Renal pelvis (tissue), 12 donors: ENCODE measurements around the gene SESN1. TPM values are rescaled to one million over a fixed set of nuclear protein-coding genes. Genes with fewer than 3 reads are reported as not detected.
A peak's percentile ranks its signal among the peaks of the same experiment; 100 is the strongest.
"Not testable (repeated sequence)": the region's sequence is repeated elsewhere in the genome, so short reads cannot be mapped to it uniquely, and the experiment has no call there.

Experiments
- DNase-seq: peaks from one replicate; pipeline ENCODE4 v3.0.0-alpha.2; 2013
- long read RNA-seq, 16 experiments: transcript quantifications; one replicate each; lab custom pipeline, GENCODE V29; 2026
- polyA plus RNA-seq, 3 donors: library from polyadenylated mRNA; unstranded; fragments of 120-200 nt; gene quantifications; one replicate each; pipeline ENCODE4 v1.2.1, GENCODE V29; 2013; ENCODE audit not compliant: insufficient read length in 3 of 3

SESN1 gene
- 10 to 100 TPM; 22.5 to 26.5 (median 23.2) TPM for polyA plus RNA-seq
- long read RNA-seq, donor 1, transcript SESN1-202 (10 exons, 2,676 nt): major isoform, 7 of 17 reads
- long read RNA-seq, donor 1, partial matches to known transcripts: 10 of 17 reads
- long read RNA-seq, donor 1, other reads (novel, unspliced or antisense): 0 of 17 reads
- long read RNA-seq, donor 2, partial matches to known transcripts: 16 of 23 reads
- long read RNA-seq, donor 2, other reads (novel, unspliced or antisense): 0 of 23 reads
- long read RNA-seq, donor 3, partial matches to known transcripts: 7 of 9 reads
- long read RNA-seq, donor 3, other reads (novel, unspliced or antisense): 0 of 9 reads
- long read RNA-seq, donor 4, partial matches to known transcripts: 14 of 18 reads
- long read RNA-seq, donor 4, other reads (novel, unspliced or antisense): 0 of 18 reads
- long read RNA-seq, donor 5, partial matches to known transcripts: 0 of 1 reads
- long read RNA-seq, donor 5, other reads (novel, unspliced or antisense): 0 of 1 reads
- long read RNA-seq, donor 6, partial matches to known transcripts: 11 of 11 reads
- long read RNA-seq, donor 6, other reads (novel, unspliced or antisense): 0 of 11 reads
- long read RNA-seq, donor 7, transcript SESN1-202 (10 exons, 2,676 nt): major isoform, 5 of 6 reads
- long read RNA-seq, donor 7, partial matches to known transcripts: 0 of 6 reads
- long read RNA-seq, donor 7, other reads (novel, unspliced or antisense): 0 of 6 reads
- long read RNA-seq, donor 8, partial matches to known transcripts: 0 of 1 reads
- long read RNA-seq, donor 8, other reads (novel, unspliced or antisense): 0 of 1 reads
- long read RNA-seq, donor 9, partial matches to known transcripts: 16 of 23 reads
- long read RNA-seq, donor 9, other reads (novel, unspliced or antisense): 0 of 23 reads
- long read RNA-seq, donor 10, partial matches to known transcripts: 39 of 44 reads
- long read RNA-seq, donor 10, other reads (novel, unspliced or antisense): 0 of 44 reads
- long read RNA-seq, donor 11, partial matches to known transcripts: 19 of 24 reads
- long read RNA-seq, donor 11, other reads (novel, unspliced or antisense): 0 of 24 reads
- long read RNA-seq, donor 12, partial matches to known transcripts: 28 of 34 reads
- long read RNA-seq, donor 12, other reads (novel, unspliced or antisense): 0 of 34 reads
- long read RNA-seq, donor 13, partial matches to known transcripts: 0 of 1 reads
- long read RNA-seq, donor 13, other reads (novel, unspliced or antisense): 0 of 1 reads
- long read RNA-seq, donor 14, partial matches to known transcripts: 7 of 14 reads
- long read RNA-seq, donor 14, other reads (novel, unspliced or antisense): 0 of 14 reads
- long read RNA-seq, donor 15, transcript SESN1-202 (10 exons, 2,676 nt): major isoform, 10 of 42 reads
- long read RNA-seq, donor 15, partial matches to known transcripts: 30 of 42 reads
- long read RNA-seq, donor 15, other reads (novel, unspliced or antisense): 0 of 42 reads
- long read RNA-seq, donor 16, partial matches to known transcripts: 0 of 1 reads
- long read RNA-seq, donor 16, other reads (novel, unspliced or antisense): 0 of 1 reads

DNA sequence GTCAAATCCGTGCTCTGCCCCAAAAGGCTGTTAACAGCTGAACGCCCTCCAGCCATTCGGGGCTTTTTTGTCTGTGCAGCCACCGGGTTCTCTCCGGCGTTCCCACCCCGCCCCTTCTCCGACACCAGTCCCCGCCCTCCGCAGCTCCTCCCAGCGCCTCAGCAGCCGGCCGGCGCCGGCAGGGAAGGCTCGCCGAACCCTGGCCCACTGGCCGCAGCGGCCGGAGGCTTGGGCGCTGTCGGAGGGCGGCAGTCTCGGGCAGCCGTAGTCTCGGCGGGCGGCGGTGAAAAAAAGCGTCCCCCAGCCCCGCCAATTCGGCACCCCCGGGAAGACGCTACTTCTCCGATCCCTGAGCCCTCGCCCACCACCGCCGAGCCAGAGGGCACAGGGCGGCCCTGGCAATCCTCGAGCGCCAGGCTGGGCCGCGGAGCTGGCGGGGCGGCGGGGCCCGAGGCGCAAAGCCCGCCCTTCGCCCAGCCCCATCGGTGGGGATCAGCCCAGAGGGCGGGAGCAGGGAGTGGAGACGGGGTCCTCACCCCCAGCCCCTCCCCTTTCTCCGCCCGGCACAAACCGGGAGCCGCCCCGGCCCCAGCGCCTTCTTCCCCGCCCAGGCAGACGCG lies at the start of gene SESN1:
Gene SESN1 (minus strand): TSS at position 431 of the 620 bp plus-strand sequence. CDS start 773 bp downstream, outside the sequence.
- DNase-seq: peak; percentile 92

DNA sequence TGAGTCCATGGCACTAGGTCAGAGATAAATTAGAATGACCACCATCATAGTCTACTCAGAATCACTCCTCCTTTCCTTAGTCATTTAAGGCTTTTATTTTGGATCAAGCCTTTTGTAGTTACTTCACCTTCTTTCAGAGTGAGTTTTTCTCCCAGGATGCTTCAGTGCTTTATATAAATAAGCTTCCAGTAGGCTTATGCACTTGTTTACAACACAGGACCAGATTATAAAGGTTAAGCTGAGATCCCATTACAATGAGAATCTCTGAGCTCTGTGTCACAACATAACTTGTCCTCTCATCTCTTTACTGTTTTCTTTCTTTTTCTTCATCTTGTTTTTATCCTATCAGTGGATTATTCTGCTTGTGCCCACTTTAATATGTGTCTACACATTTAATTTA lies 48.5 kb upstream of the SESN1 start:
- no peak for DNase-seq

DNA sequence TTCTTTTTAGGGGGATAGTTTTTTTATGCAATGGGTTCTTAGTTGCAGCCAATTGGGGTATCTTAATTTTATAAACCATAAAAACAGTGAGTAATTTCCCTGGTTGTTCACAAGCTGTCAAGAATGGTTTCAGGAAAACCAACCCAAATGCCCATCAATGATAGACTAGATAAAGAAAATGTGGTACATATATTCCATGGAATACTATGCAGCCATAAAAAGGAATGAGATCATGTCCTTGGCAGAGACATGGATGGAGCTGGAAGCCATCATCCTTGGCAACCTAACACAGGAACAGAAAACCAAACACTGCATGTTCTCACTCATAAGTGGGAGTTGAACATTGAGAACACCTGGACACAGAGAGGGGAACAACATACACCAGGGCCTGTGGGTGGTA lies 47.4 kb upstream of the SESN1 start:
- DNase-seq: not testable (repeated sequence)

DNA sequence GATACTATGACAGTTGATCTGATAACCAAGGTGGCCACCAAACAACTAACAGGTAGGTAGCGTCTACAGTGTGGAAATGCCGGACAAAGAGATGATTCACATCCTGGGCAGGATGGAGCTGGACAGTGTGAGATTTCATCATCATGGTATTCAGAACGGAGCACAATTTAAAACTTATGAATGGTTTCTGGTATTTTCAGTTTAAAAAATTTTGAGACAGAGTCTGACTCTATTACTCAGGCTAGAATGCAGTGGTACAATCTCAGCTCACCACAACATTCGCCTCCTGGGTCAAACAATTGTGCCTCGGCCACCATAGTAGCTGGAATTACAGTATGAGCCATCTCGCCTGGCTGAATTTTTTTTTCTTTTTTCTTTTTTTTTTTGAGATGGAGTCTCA lies 44.5 kb upstream of the SESN1 start:
- DNase-seq: no peak

DNA sequence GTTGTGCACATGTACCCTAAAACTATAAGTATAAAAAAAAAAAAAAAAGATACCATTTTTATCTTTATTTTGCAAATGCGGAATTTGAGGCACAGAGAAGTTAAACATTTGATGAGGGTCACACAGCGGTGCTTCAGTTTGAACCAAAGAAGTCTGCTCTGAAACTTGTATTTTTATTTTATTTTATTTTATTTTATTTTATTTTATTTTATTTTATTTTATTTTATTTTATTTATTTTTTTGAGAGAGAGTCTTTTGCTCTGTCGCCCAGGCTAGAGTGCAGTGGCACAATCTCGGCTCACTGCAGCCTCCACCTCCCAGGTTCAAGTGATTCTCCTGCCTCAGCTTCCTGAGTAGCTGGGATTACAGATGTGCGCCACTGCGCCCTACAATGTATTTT lies 41.9 kb upstream of the SESN1 start:
- not testable (repeated sequence) for DNase-seq

DNA sequence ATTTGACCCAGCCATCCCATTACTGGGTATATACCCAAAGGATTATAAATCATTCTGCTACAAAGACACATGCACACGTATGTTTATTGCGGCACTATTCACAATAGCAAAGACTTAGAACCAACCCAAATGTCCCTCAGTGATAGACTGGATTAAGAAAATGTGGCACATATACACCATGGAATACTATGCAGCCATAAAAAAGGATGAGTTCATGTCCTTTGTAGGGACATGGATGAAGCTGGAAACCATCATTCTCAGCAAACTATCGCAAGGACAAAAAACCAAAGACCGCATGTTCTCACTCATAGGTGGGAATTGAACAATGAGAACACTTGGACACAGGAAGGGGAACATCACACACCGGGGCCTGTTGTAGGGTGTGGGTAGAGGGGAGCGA lies 41.4 kb upstream of the SESN1 start:
- DNase-seq: not testable (repeated sequence)

DNA sequence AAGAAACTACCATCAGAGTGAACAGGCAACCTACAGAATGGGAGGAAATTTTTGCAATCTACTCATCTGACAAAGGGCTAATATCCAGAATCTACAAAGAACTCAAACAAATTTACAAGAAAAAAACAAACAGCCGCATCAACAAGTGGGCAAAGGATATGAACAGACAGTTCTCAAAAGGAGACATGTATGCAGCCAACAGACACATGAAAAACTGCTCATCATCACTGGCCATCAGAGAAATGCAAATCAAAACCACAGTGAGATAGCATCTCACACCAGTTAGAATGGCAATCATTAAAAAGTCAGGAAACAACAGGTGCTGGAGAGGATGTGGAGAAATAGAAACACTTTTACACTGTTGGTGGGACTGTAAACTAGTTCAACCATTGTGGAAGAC lies 41.0 kb upstream of the SESN1 start:
- not testable (repeated sequence) for DNase-seq

DNA sequence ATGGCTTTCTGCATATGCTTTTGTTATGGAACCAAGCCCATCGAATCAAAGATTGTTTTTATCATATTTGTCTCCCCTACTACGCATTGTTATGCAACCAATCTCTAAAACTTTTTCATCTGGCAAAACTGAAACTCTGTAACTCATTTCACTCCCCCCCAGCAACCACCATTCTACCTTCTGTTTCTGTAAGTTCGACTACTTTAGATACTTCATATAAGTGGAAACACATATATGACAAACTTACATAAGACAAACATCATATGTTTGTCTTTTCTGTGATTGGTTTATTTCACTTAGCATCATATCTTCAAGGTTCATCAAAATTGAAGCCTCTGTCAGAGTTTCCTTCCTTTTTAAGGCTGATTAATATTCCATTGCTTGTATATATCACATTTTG lies 35.4 kb upstream of the SESN1 start:
- no peak for DNase-seq

DNA sequence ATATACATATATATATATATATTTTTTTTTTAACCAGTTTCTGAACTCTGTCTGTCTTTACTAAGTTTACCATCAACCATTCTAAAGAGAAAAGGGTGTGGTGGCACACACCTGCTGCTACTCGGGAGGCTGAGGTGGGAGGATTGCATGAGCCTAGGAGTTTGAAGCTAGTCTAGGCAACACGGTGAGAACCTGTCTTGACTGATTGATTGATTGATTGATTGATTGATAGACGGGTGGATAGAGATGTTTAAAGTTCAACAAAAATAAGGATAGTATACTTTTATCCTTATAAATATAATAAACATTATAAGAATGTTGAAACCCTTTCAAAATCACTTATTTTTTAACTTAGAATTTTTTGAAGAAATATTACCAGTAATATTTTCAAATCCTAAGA lies 30.9 kb upstream of the SESN1 start:
- no peak for DNase-seq

DNA sequence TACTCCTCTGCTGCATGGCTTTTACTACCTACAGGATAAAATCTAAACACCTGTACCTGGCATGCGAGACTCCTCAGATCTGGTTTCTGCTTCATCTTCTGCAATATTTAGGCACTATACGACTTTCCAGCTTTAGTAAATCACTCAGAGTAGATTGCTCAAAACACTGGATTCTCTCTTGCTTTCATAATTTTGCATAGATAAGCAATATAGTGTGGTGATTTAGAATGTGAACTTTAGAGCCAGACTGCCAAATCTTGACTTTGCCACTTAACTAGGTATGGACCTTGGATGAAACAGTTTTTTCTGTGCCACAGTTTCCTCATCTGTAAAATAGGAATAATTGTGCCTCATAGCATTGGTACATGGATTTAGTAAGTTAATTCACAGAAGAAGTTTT lies 29.6 kb upstream of the SESN1 start:
- DNase-seq: no peak

DNA sequence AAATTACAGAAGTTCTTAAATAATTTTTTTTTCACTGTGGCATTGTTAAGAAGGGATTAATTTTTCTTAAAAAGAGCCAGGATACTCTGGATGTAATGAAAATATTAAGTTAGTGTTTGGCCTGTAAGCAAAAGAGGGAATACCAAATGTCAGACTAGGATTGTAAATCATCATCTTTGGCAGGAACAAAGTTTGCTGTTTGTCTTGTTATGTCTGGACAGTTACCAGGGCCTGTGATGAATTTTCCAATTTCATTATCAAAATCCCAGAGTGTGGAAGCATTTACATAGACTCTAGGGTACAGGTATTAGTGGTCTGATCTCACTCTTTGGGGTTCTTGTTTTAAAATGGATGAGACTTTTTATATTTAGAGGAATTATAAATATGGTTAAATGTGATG lies 26.8 kb upstream of the SESN1 start:
- DNase-seq: no peak

DNA sequence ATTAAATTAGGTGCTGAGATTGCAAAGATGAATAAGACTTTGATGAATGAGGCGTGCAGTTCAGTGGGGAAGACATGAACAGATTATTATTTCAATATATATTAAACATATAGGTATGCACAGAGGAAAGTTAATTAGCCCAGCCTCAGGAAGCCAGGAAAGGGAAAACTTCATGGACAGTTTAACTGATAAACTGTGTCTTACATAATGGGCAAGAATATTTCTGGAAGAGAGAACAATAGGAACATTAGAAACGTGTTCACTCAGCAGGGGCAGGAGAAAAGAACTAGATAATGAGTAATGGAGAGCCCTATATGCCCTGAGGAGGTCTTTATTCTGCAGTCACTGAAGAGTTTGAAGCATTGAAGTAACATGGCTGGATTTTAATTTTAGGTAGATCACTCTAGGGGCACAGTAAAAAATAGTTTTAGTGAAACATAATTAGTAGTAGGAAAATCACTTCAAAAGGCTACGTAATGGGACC lies 24.3 kb upstream of the SESN1 start:
- DNase-seq: no peak

DNA sequence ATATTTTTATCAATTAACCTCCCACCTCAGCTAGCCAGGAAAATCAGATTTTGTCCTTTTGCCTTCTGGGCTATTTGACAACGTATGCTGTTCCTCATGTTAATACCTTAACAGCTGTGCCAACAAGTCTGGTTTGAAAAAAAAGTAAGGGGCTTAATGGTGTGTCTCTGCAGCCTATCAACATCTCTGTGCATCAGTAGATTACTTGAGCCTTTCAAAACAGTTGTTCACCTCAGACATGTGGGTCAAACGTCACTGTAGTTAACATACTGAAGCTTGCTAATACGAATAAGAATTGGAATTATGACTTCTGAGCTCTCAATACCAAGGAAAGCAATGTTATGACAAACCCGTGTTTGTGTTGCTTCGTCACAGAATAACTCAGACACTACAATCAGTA lies 23.7 kb upstream of the SESN1 start:
- DNase-seq: no peak

DNA sequence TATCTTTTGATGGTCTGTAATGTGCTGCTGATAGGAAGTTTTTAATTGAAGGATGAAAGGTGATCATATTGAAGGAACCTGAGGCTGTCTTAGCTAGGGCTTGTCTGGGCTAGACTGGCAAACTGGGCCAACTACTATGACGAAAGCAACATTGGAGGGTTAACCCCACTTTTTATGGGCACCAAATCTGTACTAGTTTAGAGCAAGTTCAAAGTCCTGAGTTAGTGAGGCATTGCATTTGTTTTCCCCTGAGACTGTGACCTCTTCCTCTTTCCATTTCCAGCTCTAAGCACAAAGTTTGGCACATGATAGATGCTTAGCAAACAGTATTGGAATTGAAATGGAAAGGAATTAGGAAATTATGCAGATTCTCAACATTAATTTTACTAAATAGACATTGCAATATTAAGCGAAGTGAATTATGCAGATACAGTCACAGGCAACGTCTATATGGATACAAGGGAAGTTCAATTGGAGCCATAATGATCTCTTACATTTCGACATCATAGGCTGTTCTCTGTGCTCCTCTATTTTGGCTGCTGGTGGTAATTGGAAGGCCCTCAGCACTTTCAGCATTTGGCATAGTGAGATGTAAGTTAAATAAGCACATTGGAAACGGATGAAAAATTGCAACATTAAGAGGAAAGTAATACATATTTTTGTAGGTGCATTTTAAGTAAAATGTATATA lies 22.8 kb upstream of the SESN1 start:
- no peak for DNase-seq

DNA sequence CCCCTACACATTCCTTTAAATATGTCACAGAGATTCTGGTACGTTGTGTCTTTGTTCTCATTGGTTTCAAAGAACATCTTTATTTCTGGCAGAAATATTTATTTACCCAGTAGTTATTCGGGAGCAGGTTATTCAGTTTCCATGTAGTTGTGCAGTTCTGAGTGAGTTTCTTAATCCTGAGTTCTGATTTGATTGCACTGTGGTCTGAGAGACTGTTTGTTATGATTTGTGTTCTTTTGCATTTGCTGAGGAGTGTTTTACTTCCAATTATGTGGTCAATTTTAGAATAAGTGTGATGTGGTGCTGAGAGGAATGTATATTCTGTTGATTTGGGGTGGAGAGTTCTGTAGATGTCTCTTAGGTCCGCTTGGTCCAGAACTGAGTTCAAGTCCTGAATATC lies 18.0 kb upstream of the SESN1 start:
- not testable (repeated sequence) for DNase-seq

DNA sequence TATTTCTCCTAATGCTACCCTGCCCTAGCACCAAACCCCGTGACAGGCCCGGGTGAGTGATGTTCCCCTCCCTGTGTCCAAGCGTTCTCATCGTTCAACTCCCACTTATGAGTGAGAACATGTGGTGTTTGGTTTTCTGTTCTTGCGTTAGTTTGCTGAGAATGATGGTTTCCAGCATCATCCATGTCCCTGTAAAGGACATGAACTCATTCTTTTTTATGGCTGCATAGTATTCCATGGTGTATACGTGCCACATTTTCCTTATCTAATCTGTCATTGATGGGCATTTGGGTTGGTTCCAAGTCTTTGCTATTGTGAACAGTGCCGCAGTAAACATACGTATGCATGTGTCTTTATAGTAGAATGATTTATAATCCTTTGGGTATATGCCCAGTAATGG lies 15.0 kb upstream of the SESN1 start:
- DNase-seq: not testable (repeated sequence)

DNA sequence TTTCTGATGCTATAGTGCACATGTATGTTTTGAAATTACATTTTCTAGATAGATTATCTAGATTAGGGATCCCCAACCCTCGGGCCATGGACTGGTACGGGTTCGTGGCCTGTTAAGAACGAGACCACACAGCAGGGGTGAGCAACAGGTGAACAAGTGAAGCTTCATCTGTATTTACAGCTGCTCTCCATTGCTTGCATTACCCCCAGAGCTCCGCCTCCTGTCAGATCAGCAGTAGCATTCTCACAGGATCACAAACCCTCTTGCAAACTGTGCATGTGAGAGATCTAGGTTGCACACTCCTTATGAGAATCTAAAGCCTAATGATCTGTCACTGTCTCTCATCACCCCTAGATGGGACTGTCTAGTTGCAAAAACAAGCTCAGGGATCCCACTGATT lies 11.0 kb upstream of the SESN1 start:
- no peak for DNase-seq

DNA sequence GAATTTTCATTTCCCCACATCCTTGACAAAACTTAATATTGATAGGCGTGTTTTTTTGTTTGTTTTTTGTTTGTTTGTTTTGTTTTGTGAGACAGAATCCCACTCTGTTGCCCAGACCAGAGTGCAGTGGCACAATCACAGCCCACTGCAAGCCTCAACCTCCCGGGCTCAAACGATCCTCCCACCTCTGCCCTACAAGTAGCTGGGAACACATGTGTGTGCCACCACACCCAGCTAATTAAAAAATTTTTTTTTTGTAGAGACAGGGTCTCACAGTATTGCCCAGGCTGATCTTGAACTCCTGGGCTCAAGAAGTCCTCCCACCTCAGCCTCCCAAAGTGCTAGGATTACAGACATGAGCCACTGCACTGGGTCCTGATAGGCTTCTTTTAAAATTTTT lies 9.9 kb upstream of the SESN1 start:
- no peak for DNase-seq

DNA sequence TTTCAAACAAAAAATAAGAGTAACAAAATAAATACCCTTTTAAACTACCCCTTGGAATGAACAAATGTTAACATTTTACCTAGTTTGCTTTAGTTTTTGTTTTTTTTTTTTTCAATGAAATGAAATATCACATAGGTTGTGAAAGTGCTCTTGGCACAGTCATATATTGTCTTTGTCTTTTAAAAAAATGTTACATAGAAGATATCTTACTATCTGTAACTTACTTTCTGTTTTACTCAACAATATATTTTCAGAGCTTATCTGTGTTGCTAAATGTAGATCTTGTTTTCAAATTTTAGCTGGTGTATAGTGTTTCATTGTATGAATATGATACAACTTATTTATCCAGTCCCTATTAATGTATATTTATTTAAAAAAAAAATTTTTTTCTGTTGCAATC lies 9.3 kb upstream of the SESN1 start:
- DNase-seq: no peak

DNA sequence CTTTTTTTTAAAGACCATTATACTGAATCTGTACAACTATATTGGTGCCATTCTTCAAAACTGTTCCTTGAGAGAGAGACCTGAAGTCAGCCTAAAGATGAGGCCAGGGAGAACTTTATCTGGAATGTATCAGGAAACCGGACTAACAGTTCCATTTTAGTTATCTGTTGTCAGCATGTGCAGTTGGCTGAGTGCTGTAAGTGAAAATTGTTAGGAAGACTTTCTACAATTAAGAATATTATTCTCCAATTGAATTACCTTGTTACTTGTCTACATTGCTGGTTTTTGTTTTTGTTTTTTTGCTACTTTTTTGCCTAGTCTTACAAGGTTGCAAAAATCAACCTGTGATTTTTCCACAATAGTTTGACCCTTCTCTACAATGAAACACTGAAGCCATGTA lies 8.1 kb upstream of the SESN1 start:
- DNase-seq: no peak
